Lung (tissue), 12 donors: ENCODE measurements around the gene SCN4B. TPM values are rescaled to one million over a fixed set of nuclear protein-coding genes. Genes with fewer than 3 reads are reported as not detected.

Experiments used
- ATAC-seq: fragments of 200-7000 bp; cut with Tn5 transposase; one replicate; pipeline ENCODE4 v1.9.1; 2020; ENCODE audit warnings: moderate number of reproducible peaks; ENCODE audit not compliant: insufficient read depth, low FRiP score
- DNase-seq, 3 donors: peaks; one replicate each; pipeline ENCODE4 v3.0.0-alpha.2; 2013 to 2017
- H3K27ac ChIP-seq, 2 donors: one replicate each; pipeline ENCODE4 v1.5.1; 2013; ENCODE audit warnings: mild to moderate bottlenecking in 2 of 2, moderate library complexity in 2 of 2, control low read depth in 1 of 2, inconsistent platforms in 1 of 2, low read depth in 1 of 2, low read length in 1 of 2
- H3K27me3 ChIP-seq, 3 donors: one replicate each; pipeline ENCODE4 v1.5.1; 2013; ENCODE audit warnings: low read length in 2 of 3; ENCODE audit not compliant: control insufficient read depth in 3 of 3, insufficient read depth in 3 of 3
- H3K36me3 ChIP-seq, 4 donors: one replicate each; pipeline ENCODE4 v1.5.1; 2013; ENCODE audit warnings: low read length in 4 of 4, mild to moderate bottlenecking in 1 of 4, moderate library complexity in 1 of 4; ENCODE audit not compliant: control insufficient read depth in 4 of 4, insufficient read depth in 4 of 4
- H3K4me1 ChIP-seq, 5 donors: one replicate each; pipeline ENCODE4 v1.5.1; 2013; ENCODE audit warnings: low read length in 5 of 5, mild to moderate bottlenecking in 2 of 5, moderate library complexity in 1 of 5; ENCODE audit not compliant: control insufficient read depth in 5 of 5, insufficient read depth in 5 of 5
- H3K4me3 ChIP-seq: one replicate; pipeline ENCODE4 v1.5.1; 2013; ENCODE audit warnings: mild to moderate bottlenecking, control low read depth, moderate library complexity
- H3K9ac ChIP-seq, 2 donors: one replicate each; pipeline ENCODE4 v1.5.1; 2013; ENCODE audit warnings: low read length in 2 of 2, control low read depth in 1 of 2; ENCODE audit not compliant: insufficient read depth in 1 of 2
- H3K9me3 ChIP-seq, 4 donors: one replicate each; pipeline ENCODE4 v1.5.1; 2013; ENCODE audit warnings: low read length in 3 of 4, mild to moderate bottlenecking in 1 of 4, moderate library complexity in 1 of 4; ENCODE audit not compliant: control insufficient read depth in 4 of 4, insufficient read depth in 3 of 4
- CTCF ChIP-seq: IDR thresholded peaks from 2 replicates; pipeline ENCODE4 v1.5.1; 2012; ENCODE audit warnings: mild to moderate bottlenecking; ENCODE audit errors: control extremely low read depth, extremely low read depth
- WGBS, 2 donors: extraction: QIAGEN DNeasy Blood & Tissue Kit; methylation state at CpG; one replicate each; pipeline ENCODE4 v1.1.7; 2013; 5-methylcytosine and 5-hydroxymethylcytosine counted together
- polyA plus RNA-seq, 2 donors: library from polyadenylated mRNA; stranded (reverse); fragments of 200-250 nt; gene quantifications; one replicate each; pipeline ENCODE4 v1.2.1, GENCODE V29; 2013
- total RNA-seq, 2 donors: library from RNA; depleted of rRNA in 1 of 2; stranded (reverse); fragments of >200 nt in 1 of 2; gene quantifications; one replicate each; pipeline ENCODE4 v1.2.1, GENCODE V29; 2014 to 2021
- donor health status: control.
- donor health status: control.
- donor health status: Bipolar disorder and iron deficiency.
- donor health status: healthy.
- donor health status: DM: yes; HTN: yes; CAD: no.

Gene SCN4B
- total and polyA plus RNA-seq, 4 donors: 0.95 to 5.2 (median 2.3) TPM

- H3K4me1 ChIP-seq: peaks cover 0 to 3% (median 0%) of the 10 kb centered on the region in 5 donors
- no peaks in the 10 kb centered on the region for H3K36me3 ChIP-seq
- ATAC-seq (no peak), DNase-seq (no peak)
- H3K27ac ChIP-seq: no peak overlapping the region
- peaks cover 0 to 3% (median 0%) of the 10 kb centered on the region in 3 donors for H3K27me3 ChIP-seq
- H3K9me3 ChIP-seq: no peaks in the 10 kb centered on the region
- H3K9ac ChIP-seq: no peak overlapping the region
- TF ChIP-seq CTCF: no peak
- H3K4me3 ChIP-seq: no peak overlapping the region
- 45 to 61% methylated on average over 1 of the region's 1 CpG for WGBS, 2 donors
Observed at GRCh38 chr11:118095967-118096367, 56.7 kb downstream of the SCN4B start.

GRCh38 chr11:118095493-118095892, 57.1 kb downstream of the SCN4B start:
- DNase-seq (no peak), ATAC-seq (no peak)
- Histone ChIP-seq H3K9ac (no peak overlapping the region), H3K4me3 (no peak overlapping the region), H3K36me3 (no peaks in the 10 kb centered on the region), H3K9me3 (no peaks in the 10 kb centered on the region), H3K4me1 (peaks cover 0 to 3% (median 0%) of the 10 kb centered on the region in 5 donors), H3K27me3 (peaks cover 0 to 3% (median 0%) of the 10 kb centered on the region in 3 donors), H3K27ac (no peak overlapping the region)
- no peak for TF ChIP-seq CTCF
- 72% methylated on average over 4 of the region's 4 CpGs for WGBS, 2 donors

- 69 to 91% methylated on average over 8 of the region's 8 CpGs for WGBS, 2 donors
- no peak overlapping the region for H3K4me3 ChIP-seq
- H3K27ac ChIP-seq: no peak overlapping the region
- H3K9me3 ChIP-seq: peaks cover 0 to 5% (median 0%) of the 10 kb centered on the region in 4 donors
- no peak for ATAC-seq
- TF ChIP-seq CTCF: no peak
- no peaks in the 10 kb centered on the region for H3K36me3 ChIP-seq
- peaks cover 0 to under 1% (median 0%) of the 10 kb centered on the region in 3 donors for H3K27me3 ChIP-seq
- no peaks in the 10 kb centered on the region for H3K4me1 ChIP-seq
- no peak overlapping the region for H3K9ac ChIP-seq
- no peak for DNase-seq
Observed at GRCh38 chr11:118092907-118093571, 59.6 kb downstream of the SCN4B start.
